Measurements from ENCODE around the gene ERLEC1.
A peak's percentile ranks its signal among the peaks of the same experiment; 100 is the strongest.
"Not testable (repeated sequence)": the region's sequence is repeated elsewhere in the genome, so short reads cannot be mapped to it uniquely, and the experiment has no call there.

The ERLEC1 gene

GRCh38 chr2:53840580-53840979 is 53.7 kb downstream of the ERLEC1 start:
- no peak for DNase-seq (ENCODE audit: low spot score)

GRCh38 chr2:53841651-53842050 is 54.8 kb downstream of the ERLEC1 start:
- DNase-seq (ENCODE audit: low spot score) = not testable (repeated sequence)

DNA sequence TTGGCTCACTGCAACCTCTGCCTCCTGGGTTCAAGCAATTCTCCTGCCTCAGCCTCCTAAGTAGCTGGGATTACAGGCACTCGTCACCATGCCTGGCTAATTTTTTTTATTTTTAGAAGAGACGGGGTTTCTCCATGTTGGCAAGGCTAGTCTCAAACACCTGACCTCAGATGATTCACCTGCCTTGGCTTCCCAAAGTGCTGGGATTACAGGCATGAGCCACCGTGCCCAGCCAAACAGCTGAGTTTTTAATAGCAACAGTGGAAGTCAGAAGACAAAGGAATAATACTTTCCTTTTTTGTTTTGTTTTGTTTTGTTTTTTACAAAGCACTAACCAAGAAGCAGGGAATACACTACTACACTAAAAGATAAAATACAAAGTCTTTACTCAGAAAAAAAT is 56.0 kb downstream of the ERLEC1 start:
- no peak for DNase-seq (ENCODE audit: low spot score)

GRCh38 chr2:53843595-53843994 is 56.8 kb downstream of the ERLEC1 start:
- DNase-seq (ENCODE audit: low spot score) = no peak

- DNase-seq (ENCODE audit: low spot score) = no peak
Observed at GRCh38 chr2:53848062-53848461, 61.2 kb downstream of the ERLEC1 start.

DNA sequence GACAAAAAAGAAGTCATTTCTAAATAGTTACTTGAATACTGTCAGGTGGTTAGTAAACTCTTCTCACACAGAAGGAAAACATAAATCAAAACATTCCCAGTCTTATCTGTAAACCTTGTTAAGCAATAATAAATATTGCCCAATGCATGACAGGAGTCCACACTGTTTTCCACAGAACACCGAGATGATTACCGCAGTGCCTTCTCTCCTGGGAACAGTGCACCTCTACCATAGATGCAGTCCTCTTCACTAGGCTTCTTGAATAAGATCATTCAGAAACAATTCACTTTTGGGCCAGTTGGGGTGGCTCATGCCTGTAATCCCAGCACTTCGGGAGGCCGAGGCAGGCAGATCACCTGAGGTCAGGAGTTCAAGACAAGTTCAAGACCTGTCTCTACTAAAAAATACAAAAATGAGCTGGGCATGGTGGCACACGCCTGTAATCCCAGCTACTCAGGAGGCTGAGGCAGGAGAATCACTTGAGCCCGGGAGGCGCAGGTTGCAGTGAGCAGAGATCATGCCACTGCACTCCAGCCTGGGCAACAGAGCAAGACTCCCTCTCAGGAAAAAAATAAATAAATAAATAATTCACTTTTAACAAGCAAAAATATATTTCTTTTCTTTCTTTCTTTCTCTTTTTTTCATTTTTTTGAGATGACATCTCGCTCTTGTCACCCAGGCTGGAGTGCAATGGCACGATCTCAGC is 64.4 kb downstream of the ERLEC1 start:
- DNase-seq (ENCODE audit: low spot score) = peak; percentile 64

DNA sequence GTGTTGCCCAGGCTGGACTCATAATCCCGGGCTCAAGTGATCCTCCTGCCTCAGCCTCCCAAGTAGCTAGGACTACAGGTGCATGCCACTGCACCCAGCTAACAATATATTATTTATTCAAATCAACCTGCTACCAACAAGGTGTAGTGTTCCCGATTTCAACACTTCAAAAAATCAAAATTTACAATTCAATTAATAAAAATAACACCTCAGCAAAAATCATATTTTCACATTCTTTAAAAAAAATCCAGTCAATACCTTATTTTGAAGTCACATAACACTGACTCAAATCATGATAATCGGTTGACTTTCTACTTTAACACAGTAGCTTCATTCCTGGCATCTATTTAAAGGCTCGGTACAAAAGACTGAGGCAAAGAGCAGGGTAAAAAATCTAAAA is 65.7 kb downstream of the ERLEC1 start:
- DNase-seq (ENCODE audit: low spot score) = no peak

DNA sequence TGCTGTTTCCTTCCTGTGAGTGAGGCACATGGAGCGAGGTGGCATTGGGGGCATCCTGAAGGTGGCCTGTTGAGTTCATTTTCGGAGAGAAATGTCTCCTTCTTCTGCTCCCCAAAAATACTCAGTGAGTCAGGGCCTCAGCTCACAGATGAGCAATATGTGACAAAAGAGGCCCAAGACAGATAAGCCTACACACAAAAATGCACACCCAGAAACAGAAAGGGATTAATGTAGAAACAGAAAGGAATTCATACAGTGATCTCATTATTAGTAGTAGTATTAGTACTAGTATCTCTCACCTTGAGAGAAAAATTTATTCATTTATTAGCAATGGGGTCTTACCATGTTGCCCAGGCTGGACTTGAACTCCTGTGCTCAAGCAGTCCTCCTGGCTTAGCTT is 67.8 kb downstream of the ERLEC1 start:
- no peak for DNase-seq (ENCODE audit: low spot score)

DNA sequence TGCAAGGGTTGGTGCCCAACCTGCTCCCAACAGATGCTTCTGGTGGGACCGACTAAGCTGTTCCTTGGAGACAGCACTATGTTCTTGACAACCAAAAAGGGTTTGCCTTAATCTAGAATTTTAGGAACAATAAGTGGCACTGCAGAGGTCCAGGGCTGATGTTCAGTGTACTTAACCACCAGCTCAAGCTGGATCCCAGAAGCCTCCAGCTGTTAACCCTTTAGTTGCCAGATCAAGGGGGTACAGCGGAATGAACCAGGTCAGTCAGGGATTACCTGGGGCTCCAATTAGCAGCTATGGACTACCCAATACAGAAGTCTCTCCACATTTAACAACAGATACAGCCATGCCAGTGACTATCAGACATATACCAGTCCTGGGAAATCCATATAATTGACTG is 69.4 kb downstream of the ERLEC1 start:
- no peak for DNase-seq (ENCODE audit: low spot score)

DNA sequence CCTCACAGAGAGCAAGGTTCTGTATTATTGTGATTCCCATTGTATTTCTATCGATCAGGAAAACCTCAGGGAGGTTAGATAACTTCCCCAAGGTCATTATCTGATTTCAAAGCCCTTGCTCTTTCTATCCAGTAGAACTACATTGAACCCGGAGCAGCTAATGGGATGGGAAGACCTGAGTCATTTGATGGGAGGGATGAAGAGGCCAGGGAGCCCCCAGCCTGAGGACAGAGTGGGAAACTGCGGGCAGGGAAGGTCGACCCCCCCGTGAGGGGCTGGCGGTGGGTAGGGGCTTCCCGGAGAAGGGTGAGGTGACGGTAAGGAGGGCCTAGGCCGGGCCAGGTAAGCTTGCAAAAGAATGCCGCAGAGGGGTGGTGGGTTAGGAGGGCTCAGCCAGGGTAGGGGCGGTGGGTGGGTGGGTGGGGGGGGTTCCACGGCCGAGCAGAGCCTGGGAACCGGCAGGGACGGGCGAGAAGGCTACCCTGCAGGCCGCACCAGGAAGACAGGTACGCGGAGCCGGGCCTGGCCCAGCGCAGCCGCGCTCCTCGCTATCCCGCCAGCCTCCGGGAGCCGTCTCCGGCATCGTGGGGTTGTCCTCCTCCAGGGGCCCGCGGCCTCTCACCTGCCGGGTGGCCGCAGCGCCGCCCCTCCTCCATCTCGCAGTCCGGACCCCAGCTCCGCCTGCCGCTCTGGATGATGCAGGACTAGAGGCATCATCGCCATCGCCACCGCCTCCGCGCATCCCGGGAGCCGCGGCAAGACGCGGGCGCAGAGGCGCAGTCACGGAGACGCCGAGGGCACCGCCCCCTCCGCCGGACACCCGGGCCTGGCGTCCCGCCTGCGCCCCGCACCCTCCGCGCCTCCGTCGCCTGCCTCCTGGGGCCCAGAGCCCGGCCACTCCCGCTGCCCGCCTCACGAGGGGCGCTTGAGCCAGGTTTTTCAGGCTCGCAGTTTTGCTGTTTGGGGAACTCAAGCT is 72.7 kb downstream of the ERLEC1 start, which contains the start of gene GPR75:
Gene GPR75 (minus strand): TSS at position 762 of the 976 bp plus-strand sequence. CDS start 5,211 bp downstream, outside the sequence.
- no peak for DNase-seq (ENCODE audit: low spot score)

GRCh38 chr2:53861824-53862223 is 75.0 kb downstream of the ERLEC1 start:
- no peak for DNase-seq (ENCODE audit: low spot score)

DNA sequence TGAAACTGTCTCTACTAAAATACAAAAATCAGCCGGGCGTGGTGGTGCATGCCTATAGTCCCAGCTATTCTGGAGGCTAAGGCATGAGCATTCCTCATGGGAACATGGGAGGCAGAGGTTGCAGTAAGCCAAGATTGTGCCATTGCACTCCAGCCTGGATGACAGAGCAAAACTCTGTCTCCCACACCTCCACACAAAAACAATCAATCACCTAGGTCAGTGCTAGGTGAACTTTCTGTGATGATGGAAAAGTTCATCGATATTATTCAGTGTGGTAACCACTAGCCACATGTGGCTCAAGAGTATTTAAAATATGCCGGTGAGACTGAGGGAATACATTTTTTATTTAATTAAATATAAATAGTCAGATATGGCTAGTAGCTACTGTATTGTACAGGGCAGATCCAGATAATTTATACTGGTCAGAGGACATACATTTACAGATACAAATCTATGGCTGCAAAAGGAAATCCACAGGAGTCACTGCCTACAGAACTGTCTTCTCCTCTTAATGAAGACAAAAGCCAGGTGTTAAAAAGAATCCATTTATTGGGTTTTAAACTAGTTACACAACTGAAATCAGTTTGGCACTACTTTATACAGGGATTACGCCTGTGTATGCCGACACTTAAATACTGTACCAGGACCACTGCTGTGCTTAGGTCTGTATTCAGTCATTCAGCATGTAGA is 76.8 kb downstream of the ERLEC1 start:
- DNase-seq (ENCODE audit: low spot score) = no peak

- DNase-seq (ENCODE audit: low spot score) = no peak
Observed at GRCh38 chr2:53865264-53865663, 78.4 kb downstream of the ERLEC1 start.

- DNase-seq (ENCODE audit: low spot score) = no peak
Observed at GRCh38 chr2:53865962-53866361, 79.1 kb downstream of the ERLEC1 start.

DNA sequence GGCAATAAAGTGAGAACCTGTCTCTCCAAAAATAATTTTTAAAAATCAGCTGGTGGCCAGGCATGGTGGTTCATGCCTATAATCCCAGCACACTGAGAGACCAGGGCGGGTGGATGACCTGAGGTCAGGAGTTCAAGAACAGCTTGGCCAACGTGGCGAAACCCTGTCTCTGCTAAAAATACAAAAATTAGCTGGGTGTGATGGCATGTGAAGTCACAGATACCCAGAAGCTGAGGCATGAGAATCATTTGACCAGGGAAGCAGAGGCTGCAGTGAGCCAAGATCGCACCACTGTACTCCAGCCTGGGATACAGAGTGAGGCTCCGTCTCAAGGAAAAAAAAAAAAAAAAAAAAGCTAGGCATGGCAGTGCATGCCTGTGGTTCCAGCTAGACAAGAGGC is 80.3 kb downstream of the ERLEC1 start:
- no peak for DNase-seq (ENCODE audit: low spot score)

GRCh38 chr2:53867773-53868172 is 80.9 kb downstream of the ERLEC1 start:
- DNase-seq (ENCODE audit: low spot score) = no peak

Data from HuH-7.5 (cell line).